GM12892 (cell line): ENCODE data around the gene CCSER2.

Experiments
- POLR2A ChIP-seq: IDR thresholded peaks from 2 replicates; pipeline ENCODE4 v1.6.1; 2011; ENCODE audit warnings: low read depth, low read length, control low read depth
- POLR2AphosphoS5 ChIP-seq: IDR thresholded peaks from 2 replicates; pipeline ENCODE4 v1.6.1; 2011; ENCODE audit warnings: low read depth, low read length, control low read depth
- TAF1 ChIP-seq: IDR thresholded peaks from 2 replicates; pipeline ENCODE4 v1.6.1; 2011; ENCODE audit warnings: low read depth, mild to moderate bottlenecking, control low read depth, low read length, borderline replicate concordance

- TF ChIP-seq POLR2A = no peak
- TF ChIP-seq POLR2AphosphoS5 = no peak
- no peak for TF ChIP-seq TAF1
Observed at GRCh38 chr10:84440781-84441180, 112.4 kb downstream of the CCSER2 start.
